Measurements from ENCODE around the gene LRRC59. TPM values are rescaled to one million over a fixed set of nuclear protein-coding genes. Genes with fewer than 3 reads are reported as not detected.
A peak's percentile ranks its signal among the peaks of the same experiment; 100 is the strongest.

The LRRC59 gene
- total RNA-seq, 1 experiment from 2014 or later: 108 TPM

DNA sequence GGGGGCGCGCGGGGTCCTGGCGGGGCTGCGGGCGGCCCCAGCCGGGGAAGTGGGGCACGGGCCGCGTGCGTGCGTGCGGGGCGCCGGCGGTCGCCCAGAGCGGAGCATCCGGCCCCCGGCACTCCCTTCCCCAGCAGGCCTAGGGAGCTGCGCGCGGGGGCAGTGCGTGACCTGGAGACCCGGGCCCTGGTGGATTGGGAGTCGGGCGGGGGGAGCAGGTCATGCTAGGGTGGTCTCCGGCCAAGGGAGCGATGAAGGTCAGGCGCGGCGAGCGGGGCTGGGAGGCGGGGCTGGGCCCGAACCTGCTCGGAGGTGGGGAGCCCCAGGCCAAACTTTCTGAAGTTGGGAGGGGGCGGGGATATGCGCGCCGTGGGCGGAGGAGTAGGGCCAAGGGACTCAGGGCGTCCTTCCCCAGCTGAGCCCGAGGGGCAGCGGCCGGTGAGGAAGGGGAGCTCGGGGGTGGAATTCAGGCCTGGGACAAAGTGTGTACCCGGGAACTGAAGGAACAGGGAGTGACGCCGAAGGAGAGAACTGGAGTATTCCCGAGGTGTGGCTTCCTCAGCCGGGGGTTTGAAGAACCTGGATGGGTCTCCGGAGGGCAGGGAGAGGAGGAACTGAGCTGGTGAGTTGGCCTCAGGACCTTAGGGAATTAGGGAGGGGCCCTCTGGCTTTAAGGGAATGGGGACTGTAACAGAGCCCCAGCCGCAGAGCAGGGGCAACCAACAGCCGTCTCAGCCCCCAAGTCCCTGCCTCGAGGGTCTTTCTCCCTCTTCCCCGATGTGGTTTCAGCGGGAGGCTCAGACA is 50.8 kb downstream of the LRRC59 start:
- peak overlapping the region; percentile 57; the same call in 1 of the 2 replicates for H3K27ac Mint-ChIP-seq
- TF ChIP-seq STAT6 (CRISPR knock-in tag; conservative IDR thresholded peaks at IDR 0.05; ENCODE audit: low read depth) (no peak), ZBTB43 (CRISPR knock-in tag; IDR thresholded peaks at IDR 0.05) (0 out of 2 replicates have a peak, but pooled peaks have one; percentile 61), SP1 (CRISPR knock-in tag; conservative IDR thresholded peaks at IDR 0.05) (peak; percentile 12; the same call in 1 of the 2 replicates), HMGA2 (CRISPR knock-in tag; IDR thresholded peaks at IDR 0.05) (no peak), PRRX2 (CRISPR knock-in tag; IDR thresholded peaks at IDR 0.05) (0 out of 2 replicates have a peak, but pooled peaks have one; percentile 19), ARID4B (CRISPR knock-in tag; IDR thresholded peaks at IDR 0.05; ENCODE audit: borderline replicate concordance) (0 out of 2 replicates have a peak, but pooled peaks have one; percentile 34), ATF1 (CRISPR knock-in tag; IDR thresholded peaks at IDR 0.05) (no peak), ETV6 (CRISPR knock-in tag; IDR thresholded peaks at IDR 0.05) (0 out of 2 replicates have a peak, but pooled peaks have one; percentile 35), FOXP4 (CRISPR knock-in tag; IDR thresholded peaks at IDR 0.05) (peak; percentile 63; the same call in 1 of the 2 replicates), FOXP1 (CRISPR knock-in tag; IDR thresholded peaks at IDR 0.05; ENCODE audit: borderline replicate concordance) (peak; percentile 58; the same call in 1 of the 2 replicates)
- TF ChIP-seq, protein P1, sequence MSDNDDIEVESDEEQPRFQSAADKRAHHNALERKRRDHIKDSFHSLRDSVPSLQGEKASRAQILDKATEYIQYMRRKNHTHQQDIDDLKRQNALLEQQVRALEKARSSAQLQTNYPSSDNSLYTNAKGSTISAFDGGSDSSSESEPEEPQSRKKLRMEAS (CRISPR knock-in tag; IDR thresholded peaks at IDR 0.05): peak; percentile 28
- TF ChIP-seq, protein P2, sequence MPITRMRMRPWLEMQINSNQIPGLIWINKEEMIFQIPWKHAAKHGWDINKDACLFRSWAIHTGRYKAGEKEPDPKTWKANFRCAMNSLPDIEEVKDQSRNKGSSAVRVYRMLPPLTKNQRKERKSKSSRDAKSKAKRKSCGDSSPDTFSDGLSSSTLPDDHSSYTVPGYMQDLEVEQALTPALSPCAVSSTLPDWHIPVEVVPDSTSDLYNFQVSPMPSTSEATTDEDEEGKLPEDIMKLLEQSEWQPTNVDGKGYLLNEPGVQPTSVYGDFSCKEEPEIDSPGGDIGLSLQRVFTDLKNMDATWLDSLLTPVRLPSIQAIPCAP (CRISPR knock-in tag; IDR thresholded peaks at IDR 0.05): 0 out of 2 replicates have a peak, but pooled peaks have one; percentile 42
- TF ChIP-seq, protein P3, sequence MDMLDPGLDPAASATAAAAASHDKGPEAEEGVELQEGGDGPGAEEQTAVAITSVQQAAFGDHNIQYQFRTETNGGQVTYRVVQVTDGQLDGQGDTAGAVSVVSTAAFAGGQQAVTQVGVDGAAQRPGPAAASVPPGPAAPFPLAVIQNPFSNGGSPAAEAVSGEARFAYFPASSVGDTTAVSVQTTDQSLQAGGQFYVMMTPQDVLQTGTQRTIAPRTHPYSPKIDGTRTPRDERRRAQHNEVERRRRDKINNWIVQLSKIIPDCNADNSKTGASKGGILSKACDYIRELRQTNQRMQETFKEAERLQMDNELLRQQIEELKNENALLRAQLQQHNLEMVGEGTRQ (CRISPR knock-in tag; IDR thresholded peaks at IDR 0.05): no peak
- TF ChIP-seq, protein P4, sequence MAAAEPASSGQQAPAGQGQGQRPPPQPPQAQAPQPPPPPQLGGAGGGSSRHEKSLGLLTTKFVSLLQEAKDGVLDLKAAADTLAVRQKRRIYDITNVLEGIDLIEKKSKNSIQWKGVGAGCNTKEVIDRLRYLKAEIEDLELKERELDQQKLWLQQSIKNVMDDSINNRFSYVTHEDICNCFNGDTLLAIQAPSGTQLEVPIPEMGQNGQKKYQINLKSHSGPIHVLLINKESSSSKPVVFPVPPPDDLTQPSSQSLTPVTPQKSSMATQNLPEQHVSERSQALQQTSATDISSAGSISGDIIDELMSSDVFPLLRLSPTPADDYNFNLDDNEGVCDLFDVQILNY (CRISPR knock-in tag; IDR thresholded peaks at IDR 0.05): peak; percentile 28; the same call in 1 of the 2 replicates
- TF ChIP-seq, protein P5, sequence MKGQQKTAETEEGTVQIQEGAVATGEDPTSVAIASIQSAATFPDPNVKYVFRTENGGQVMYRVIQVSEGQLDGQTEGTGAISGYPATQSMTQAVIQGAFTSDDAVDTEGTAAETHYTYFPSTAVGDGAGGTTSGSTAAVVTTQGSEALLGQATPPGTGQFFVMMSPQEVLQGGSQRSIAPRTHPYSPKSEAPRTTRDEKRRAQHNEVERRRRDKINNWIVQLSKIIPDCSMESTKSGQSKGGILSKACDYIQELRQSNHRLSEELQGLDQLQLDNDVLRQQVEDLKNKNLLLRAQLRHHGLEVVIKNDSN (CRISPR knock-in tag; IDR thresholded peaks at IDR 0.05): no peak
- H3K4me1 Mint-ChIP-seq: peaks cover 32% of the 10 kb centered on the region
- peak; percentile 66 for ATAC-seq
- peak overlapping the region; percentile 93 for H3K4me3 Mint-ChIP-seq
- DNase-seq (ENCODE audit: low spot score): peak; percentile 65
- ChIA-PET CTCF (interaction anchor here (0.6 to 5.0 kb wide), 13 partner anchors 13 to 252 kb away, joined by 3 to 31 read pairs (median 7); partner anchors contain the start of genes COL1A1, LRRC59 and TMEM92), POLR2A (interaction anchor here (0.6 to 1.6 kb wide), 3 partner anchors 16 to 1009 kb away, joined by 3 to 7 read pairs (median 4); partner anchors contain the start of gene LRRC59)
- no peaks in the 10 kb centered on the region for H3K36me3 Mint-ChIP-seq
- peaks cover 11% of the 10 kb centered on the region for H3K27me3 Mint-ChIP-seq (ENCODE audit: low read depth)
- H3K9me3 Mint-ChIP-seq: no peaks in the 10 kb centered on the region
